ENCODE data around the gene IGSF1.

Gene IGSF1

GRCh38 chrX:131271826-131272225, 17.3 kb downstream of the IGSF1 start:
- H3K4me3 ChIP-seq (ENCODE audit: low read depth, low read length): no peak overlapping the region
- DNase-seq (ENCODE audit: low read depth): no peak
- TF ChIP-seq CTCF (IDR thresholded peaks at IDR 0.05; ENCODE audit: insufficient read depth, low read depth, low read length, missing control alignments): no peak

- no peak for DNase-seq (ENCODE audit: low read depth)
- no peak overlapping the region for H3K4me3 ChIP-seq (ENCODE audit: low read depth, low read length)
- TF ChIP-seq CTCF (IDR thresholded peaks at IDR 0.05; ENCODE audit: insufficient read depth, low read depth, low read length, missing control alignments): no peak
Measured at GRCh38 chrX:131271274-131271673, 17.8 kb downstream of the IGSF1 start.

- no peak for TF ChIP-seq CTCF (IDR thresholded peaks at IDR 0.05; ENCODE audit: insufficient read depth, low read depth, low read length, missing control alignments)
- DNase-seq (ENCODE audit: low read depth): no peak
- H3K4me3 ChIP-seq (ENCODE audit: low read depth, low read length): no peak overlapping the region
Measured at GRCh38 chrX:131270080-131270479, 19.0 kb downstream of the IGSF1 start.

- H3K4me3 ChIP-seq (ENCODE audit: low read depth, low read length): no peak overlapping the region
- no peak for DNase-seq (ENCODE audit: low read depth)
- no peak for TF ChIP-seq CTCF (IDR thresholded peaks at IDR 0.05; ENCODE audit: insufficient read depth, low read depth, low read length, missing control alignments)
Measured at GRCh38 chrX:131264665-131265064, 24.4 kb downstream of the IGSF1 start.

GRCh38 chrX:131264053-131264452, 25.1 kb downstream of the IGSF1 start:
- H3K4me3 ChIP-seq (ENCODE audit: low read depth, low read length): no peak overlapping the region
- DNase-seq (ENCODE audit: low read depth): no peak
- TF ChIP-seq CTCF (IDR thresholded peaks at IDR 0.05; ENCODE audit: insufficient read depth, low read depth, low read length, missing control alignments): no peak

- peak; percentile 5 for DNase-seq (ENCODE audit: low read depth)
- H3K4me3 ChIP-seq (ENCODE audit: low read depth, low read length): no peak overlapping the region
- TF ChIP-seq CTCF (IDR thresholded peaks at IDR 0.05; ENCODE audit: insufficient read depth, low read depth, low read length, missing control alignments): peak; percentile 21
Measured at GRCh38 chrX:131262738-131263679, 26.1 kb downstream of the IGSF1 start.
